Measurements from ENCODE around the gene BNC2. TPM values are rescaled to one million over a fixed set of nuclear protein-coding genes. Genes with fewer than 3 reads are reported as not detected.
"Not testable (repeated sequence)": the region's sequence is repeated elsewhere in the genome, so short reads cannot be mapped to it uniquely, and the experiment has no call there.

The BNC2 gene
- total RNA-seq, 2 donors from 2014 or later = 1.0 to 5.5 TPM

DNA sequence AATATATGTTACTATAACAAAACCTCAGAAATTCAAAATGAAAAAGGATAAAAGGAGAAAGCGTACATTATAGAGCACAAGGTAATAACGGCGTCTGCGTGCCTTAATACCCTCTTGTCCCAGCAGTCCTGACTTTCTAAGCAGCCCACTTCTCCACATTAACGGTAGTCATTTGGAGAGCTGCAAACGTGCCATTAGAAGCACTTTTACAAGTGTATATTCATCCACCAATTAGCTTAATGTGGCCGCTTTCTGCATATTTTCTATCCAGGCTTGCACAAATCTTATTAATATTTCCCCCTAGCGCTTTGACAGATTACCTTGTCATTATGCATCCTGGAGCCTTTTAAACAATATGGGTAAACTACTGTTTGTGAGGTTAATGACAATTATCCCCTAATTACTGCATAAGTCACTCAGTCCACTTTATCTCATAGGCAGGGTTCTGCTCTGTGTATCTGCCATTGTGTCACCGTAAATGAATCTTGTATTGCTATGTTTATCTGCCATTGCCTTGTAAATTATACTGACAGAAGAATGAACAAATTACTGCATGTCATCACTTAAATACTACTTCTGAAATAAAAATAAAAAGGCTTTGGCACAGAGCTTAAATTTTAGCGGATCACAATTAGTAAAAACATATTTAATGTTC is 421.3 kb downstream of the BNC2 start:
- H3K4me1 Mint-ChIP-seq (ENCODE audit: low read depth in 2 of 2) = peaks cover 0 to 4% of the 10 kb centered on the region in 2 donors
- DNase-seq (ENCODE audit: low spot score) = no peak
- H3K27me3 Mint-ChIP-seq = no peaks in the 10 kb centered on the region
- no peaks in the 10 kb centered on the region for H3K9me3 Mint-ChIP-seq
- no peak overlapping the region for H3K4me3 Mint-ChIP-seq
- H3K36me3 Mint-ChIP-seq = no peaks in the 10 kb centered on the region
- no peak for ATAC-seq
- no peak overlapping the region for H3K27ac Mint-ChIP-seq

DNA sequence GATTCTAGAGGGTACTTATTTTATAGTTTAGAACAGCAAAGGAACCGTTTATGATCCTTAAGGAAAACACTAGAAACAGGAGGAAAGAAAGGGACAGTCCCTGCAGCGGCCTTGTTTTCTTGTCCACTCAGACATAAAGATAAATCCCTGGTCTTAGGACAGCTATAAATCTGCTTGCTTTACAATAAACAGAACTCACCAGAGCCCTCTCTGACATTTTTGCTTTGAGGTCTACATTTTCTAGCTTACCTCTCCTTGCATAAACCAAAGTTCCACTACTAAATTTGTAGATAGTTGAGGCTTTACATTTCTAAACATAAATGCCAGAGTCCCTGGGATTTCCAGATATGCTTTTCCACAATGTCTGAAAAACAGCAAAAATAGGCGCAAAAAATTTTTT is 422.5 kb downstream of the BNC2 start:
- DNase-seq (ENCODE audit: low spot score) (no peak), ATAC-seq (no peak)
- no peak overlapping the region for H3K4me3 Mint-ChIP-seq
- H3K27ac Mint-ChIP-seq = no peak overlapping the region
- H3K36me3 Mint-ChIP-seq = no peaks in the 10 kb centered on the region
- H3K27me3 Mint-ChIP-seq = no peaks in the 10 kb centered on the region
- H3K4me1 Mint-ChIP-seq (ENCODE audit: low read depth in 2 of 2) = no peaks in the 10 kb centered on the region
- H3K9me3 Mint-ChIP-seq = no peaks in the 10 kb centered on the region

GRCh38 chr9:16446636-16447035 is 423.8 kb downstream of the BNC2 start:
- H3K4me3 Mint-ChIP-seq = no peak overlapping the region

GRCh38 chr9:16445141-16445920 is 425.1 kb downstream of the BNC2 start:
- DNase-seq (ENCODE audit: low spot score) = no peak
- H3K9me3 Mint-ChIP-seq = no peaks in the 10 kb centered on the region
- H3K4me1 Mint-ChIP-seq (ENCODE audit: low read depth in 2 of 2) = peaks cover 0 to 3% of the 10 kb centered on the region in 2 donors
- H3K27me3 Mint-ChIP-seq = no peaks in the 10 kb centered on the region
- no peak overlapping the region for H3K27ac Mint-ChIP-seq
- no peaks in the 10 kb centered on the region for H3K36me3 Mint-ChIP-seq
- no peak for ATAC-seq
- H3K4me3 Mint-ChIP-seq = no peak overlapping the region

More at GRCh38 chr9:16446636-16447035, 423.8 kb downstream of the BNC2 start:
- no peak for DNase-seq (ENCODE audit: low spot score)
- no peak for ATAC-seq
- H3K9me3 Mint-ChIP-seq = no peaks in the 10 kb centered on the region
- H3K27me3 Mint-ChIP-seq = no peaks in the 10 kb centered on the region
- H3K27ac Mint-ChIP-seq = no peak overlapping the region
- H3K4me1 Mint-ChIP-seq (ENCODE audit: low read depth in 2 of 2) = no peaks in the 10 kb centered on the region
- no peaks in the 10 kb centered on the region for H3K36me3 Mint-ChIP-seq

GRCh38 chr9:16442622-16443021 is 427.8 kb downstream of the BNC2 start:
- H3K4me3 Mint-ChIP-seq = no peak overlapping the region
- H3K27me3 Mint-ChIP-seq = no peaks in the 10 kb centered on the region
- ATAC-seq (no peak), DNase-seq (ENCODE audit: low spot score) (no peak)
- H3K4me1 Mint-ChIP-seq (ENCODE audit: low read depth in 2 of 2) = peaks cover 0 to 7% of the 10 kb centered on the region in 2 donors
- no peaks in the 10 kb centered on the region for H3K9me3 Mint-ChIP-seq
- no peak overlapping the region for H3K27ac Mint-ChIP-seq
- peaks cover 5% of the 10 kb centered on the region for H3K36me3 Mint-ChIP-seq

GRCh38 chr9:16441791-16442190 is 428.7 kb downstream of the BNC2 start:
- no peaks in the 10 kb centered on the region for H3K9me3 Mint-ChIP-seq
- no peak overlapping the region for H3K4me3 Mint-ChIP-seq
- peaks cover 0 to 7% of the 10 kb centered on the region in 2 donors for H3K4me1 Mint-ChIP-seq (ENCODE audit: low read depth in 2 of 2)
- H3K27me3 Mint-ChIP-seq = no peaks in the 10 kb centered on the region
- peaks cover 9% of the 10 kb centered on the region for H3K36me3 Mint-ChIP-seq
- no peak overlapping the region for H3K27ac Mint-ChIP-seq
- no peak for ATAC-seq
- no peak for DNase-seq (ENCODE audit: low spot score)

GRCh38 chr9:16438831-16439230 is 431.6 kb downstream of the BNC2 start:
- not testable (repeated sequence) for DNase-seq (ENCODE audit: low spot score); ATAC-seq; H3K4me1 Mint-ChIP-seq (ENCODE audit: low read depth in 2 of 2); H3K4me3 Mint-ChIP-seq; H3K9me3 Mint-ChIP-seq; H3K27ac Mint-ChIP-seq; H3K27me3 Mint-ChIP-seq
- peaks cover 17% of the 10 kb centered on the region for H3K36me3 Mint-ChIP-seq

GRCh38 chr9:16436545-16436944 is 433.9 kb downstream of the BNC2 start:
- ATAC-seq = no peak
- no peak overlapping the region for H3K27ac Mint-ChIP-seq
- no peak for DNase-seq (ENCODE audit: low spot score)
- H3K4me3 Mint-ChIP-seq = no peak overlapping the region
- H3K9me3 Mint-ChIP-seq = no peaks in the 10 kb centered on the region
- peaks cover 17% of the 10 kb centered on the region for H3K36me3 Mint-ChIP-seq
- H3K27me3 Mint-ChIP-seq = no peaks in the 10 kb centered on the region
- H3K4me1 Mint-ChIP-seq (ENCODE audit: low read depth in 2 of 2) = peaks cover 0 to 7% of the 10 kb centered on the region in 2 donors

DNA sequence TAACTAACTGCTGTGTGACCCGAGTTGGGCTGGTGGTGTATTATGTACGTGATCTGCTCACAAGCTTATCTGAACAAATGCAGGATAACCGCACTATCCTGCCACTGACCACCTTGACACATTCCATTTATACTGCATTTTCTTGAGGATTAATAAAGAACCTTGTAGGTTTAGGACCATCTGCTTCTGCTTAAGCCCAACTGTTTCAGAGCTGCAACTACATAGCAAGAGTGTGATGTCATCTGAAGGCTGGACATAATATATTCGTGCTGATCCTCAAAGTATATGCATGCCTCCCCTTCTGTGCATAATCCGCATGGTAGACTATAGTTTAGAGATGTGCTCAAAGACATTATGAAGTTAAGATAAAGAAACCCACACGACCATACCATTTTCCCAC is 435.9 kb downstream of the BNC2 start:
- DNase-seq (ENCODE audit: low spot score) (no peak), ATAC-seq (no peak)
- Mint-ChIP-seq H3K9me3 (no peaks in the 10 kb centered on the region), H3K4me1 (ENCODE audit: low read depth in 2 of 2) (peaks cover 0 to 8% of the 10 kb centered on the region in 2 donors), H3K27me3 (no peaks in the 10 kb centered on the region), H3K27ac (no peak overlapping the region), H3K36me3 (peaks cover 17% of the 10 kb centered on the region), H3K4me3 (no peak overlapping the region)

DNA sequence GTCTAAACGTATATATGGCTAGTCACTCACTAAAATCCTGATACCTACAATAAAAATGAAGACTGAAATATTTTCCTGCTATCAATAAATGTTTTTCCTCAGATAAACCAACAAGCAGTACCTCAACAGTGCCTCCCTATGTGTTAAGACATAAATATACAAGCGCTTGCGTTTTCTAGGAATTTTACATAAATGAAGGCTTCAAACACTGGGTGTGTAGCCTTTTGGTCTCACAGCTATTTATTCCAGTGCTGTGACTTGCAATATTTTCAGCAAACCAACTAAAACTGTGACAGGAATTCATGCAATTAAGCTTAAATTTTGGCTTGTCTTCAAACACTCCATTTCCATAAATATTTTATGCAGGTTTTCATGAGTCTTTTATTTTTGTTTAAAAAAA is 437.0 kb downstream of the BNC2 start:
- Mint-ChIP-seq H3K4me1 (ENCODE audit: low read depth in 2 of 2) (peaks cover 0 to 5% of the 10 kb centered on the region in 2 donors), H3K27me3 (no peaks in the 10 kb centered on the region), H3K36me3 (peaks cover 12% of the 10 kb centered on the region), H3K4me3 (no peak overlapping the region), H3K9me3 (no peaks in the 10 kb centered on the region), H3K27ac (no peak overlapping the region)
- no peak for DNase-seq (ENCODE audit: low spot score)
- no peak for ATAC-seq

DNA sequence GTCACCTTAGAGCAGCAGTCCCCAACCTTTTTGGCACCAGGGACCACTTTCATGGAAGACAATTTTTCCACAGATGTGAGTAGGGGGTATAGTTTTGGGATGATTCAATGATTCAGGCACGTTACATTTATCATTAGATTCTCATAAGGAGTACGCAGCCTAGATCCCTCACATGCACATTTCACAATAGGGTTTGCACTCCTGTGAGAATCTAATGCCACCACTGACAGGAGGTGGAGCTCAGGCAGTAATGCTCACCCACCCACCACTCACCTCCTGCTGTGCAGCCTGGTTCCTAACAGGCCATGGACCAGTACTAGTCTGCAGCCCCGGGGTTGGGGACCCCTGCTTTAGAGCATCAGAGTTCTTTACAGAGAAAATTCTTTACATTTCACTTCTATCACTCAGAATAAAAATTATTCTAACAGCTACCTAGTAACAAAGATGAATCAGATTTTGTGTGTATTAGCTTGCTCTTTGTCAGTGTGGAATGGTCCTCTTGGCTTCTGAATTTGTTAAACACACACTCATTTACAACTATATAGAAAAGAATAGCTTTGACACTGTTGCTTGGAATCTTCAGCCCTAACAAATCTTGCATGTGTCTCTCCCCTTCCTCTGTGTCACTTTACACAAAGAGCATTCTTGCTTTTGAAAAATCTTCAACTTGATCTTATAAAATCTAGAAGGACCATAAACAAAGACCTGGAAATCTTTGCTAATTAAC is 438.6 kb downstream of the BNC2 start:
- peaks cover 8% of the 10 kb centered on the region for H3K36me3 Mint-ChIP-seq

GRCh38 chr9:16429671-16430070 is 440.8 kb downstream of the BNC2 start:
- H3K36me3 Mint-ChIP-seq = no peaks in the 10 kb centered on the region
- DNase-seq (ENCODE audit: low spot score) (no peak), ATAC-seq (no peak)
- H3K27me3 Mint-ChIP-seq = no peaks in the 10 kb centered on the region
- H3K4me1 Mint-ChIP-seq (ENCODE audit: low read depth in 2 of 2) = peaks cover 0 to 5% of the 10 kb centered on the region in 2 donors
- H3K9me3 Mint-ChIP-seq = no peaks in the 10 kb centered on the region
- no peak overlapping the region for H3K27ac Mint-ChIP-seq
- H3K4me3 Mint-ChIP-seq = no peak overlapping the region

More for the DNA sequence above, 438.6 kb downstream of the BNC2 start:
- Mint-ChIP-seq H3K9me3 (no peaks in the 10 kb centered on the region), H3K27ac (no peak overlapping the region), H3K27me3 (no peaks in the 10 kb centered on the region), H3K4me1 (ENCODE audit: low read depth in 2 of 2) (peaks cover 0 to 5% of the 10 kb centered on the region in 2 donors), H3K4me3 (no peak overlapping the region)
- DNase-seq (ENCODE audit: low spot score) = no peak
- no peak for ATAC-seq

DNA sequence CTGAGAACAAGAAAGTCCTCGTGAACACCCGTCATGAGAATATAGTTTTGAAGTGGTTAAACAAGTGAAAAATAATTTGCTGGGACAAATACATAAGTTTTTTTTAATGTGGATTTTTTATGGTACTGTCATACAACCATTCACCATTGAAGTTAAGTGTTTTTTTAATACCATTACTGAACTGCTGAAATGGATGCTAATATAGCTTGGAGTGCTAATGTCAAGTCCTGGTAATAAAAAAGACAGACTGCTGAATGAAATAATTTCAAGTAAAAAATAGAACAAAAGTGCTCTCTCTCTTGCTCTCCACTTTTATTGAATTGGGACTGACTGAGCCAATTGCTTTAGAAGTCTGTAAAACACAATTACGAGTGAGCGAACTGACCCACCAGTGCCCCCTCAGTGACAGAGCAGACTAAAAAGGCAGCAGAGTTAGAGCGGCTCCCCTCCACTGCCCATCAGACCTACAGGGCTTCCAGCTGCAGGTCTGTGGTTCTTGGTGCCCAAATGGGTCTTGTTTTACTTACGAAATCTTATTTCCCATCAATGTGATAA is 442.5 kb downstream of the BNC2 start:
- no peak for DNase-seq (ENCODE audit: low spot score)
- Mint-ChIP-seq H3K36me3 (no peaks in the 10 kb centered on the region), H3K27ac (no peak overlapping the region), H3K9me3 (no peaks in the 10 kb centered on the region), H3K27me3 (no peaks in the 10 kb centered on the region), H3K4me3 (no peak overlapping the region), H3K4me1 (ENCODE audit: low read depth in 2 of 2) (peaks cover 0 to 5% of the 10 kb centered on the region in 2 donors)
- ATAC-seq = no peak

DNA sequence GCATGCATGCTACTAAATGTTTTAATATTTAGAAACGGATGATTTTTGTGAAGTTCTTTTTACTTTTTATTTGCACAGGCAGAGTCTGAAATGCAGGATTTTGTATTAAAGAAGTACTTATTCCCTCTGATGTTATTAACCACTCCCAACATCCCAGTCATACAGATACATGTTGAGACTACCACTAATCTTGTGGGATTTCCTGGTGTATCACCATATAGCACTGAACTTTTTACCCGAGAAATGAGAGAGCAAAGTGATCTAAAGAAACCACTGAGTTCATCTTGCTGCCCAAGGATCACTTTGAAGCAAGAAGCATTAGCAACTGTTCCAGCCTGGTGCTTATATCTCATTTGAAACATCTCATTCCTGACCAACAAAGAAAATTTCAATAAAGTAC is 443.8 kb downstream of the BNC2 start:
- Mint-ChIP-seq H3K4me1 (ENCODE audit: low read depth in 2 of 2) (peaks cover 1 to 13% of the 10 kb centered on the region in 2 donors), H3K36me3 (no peaks in the 10 kb centered on the region)

More for the DNA sequence above, 443.8 kb downstream of the BNC2 start:
- H3K27ac Mint-ChIP-seq = no peak overlapping the region
- DNase-seq (ENCODE audit: low spot score) (no peak), ATAC-seq (no peak)
- H3K27me3 Mint-ChIP-seq = no peaks in the 10 kb centered on the region
- no peak overlapping the region for H3K4me3 Mint-ChIP-seq
- no peaks in the 10 kb centered on the region for H3K9me3 Mint-ChIP-seq

Data from natural killer cell treated with Interleukin-12 subunit alpha and Interleukin-12 subunit beta and Interleukin-15 and Interleukin-18, amount 100 ng/mL, for 72 hours (primary cell).